IPS DF 6.9 (cell line): Measurements from ENCODE around the gene TAF11L14.
"Not testable (repeated sequence)": the region's sequence is repeated elsewhere in the genome, so short reads cannot be mapped to it uniquely, and the experiment has no call there.

Source experiments
- DNase-seq: peaks from one replicate; pipeline ENCODE4 v3.0.0-alpha.2; 2013; ENCODE audit warnings: low read depth, low spot score
- H3K27ac ChIP-seq: one replicate; pipeline ENCODE4 v1.5.1; 2013; ENCODE audit warnings: low read length, control low read depth
- H3K27me3 ChIP-seq: 2 replicates; pipeline ENCODE4 v1.6.1; 2013; ENCODE audit warnings: mild to moderate bottlenecking, low read length; ENCODE audit not compliant: control insufficient read depth, insufficient read depth
- H3K36me3 ChIP-seq: 2 replicates; pipeline ENCODE4 v1.6.1; 2013; ENCODE audit warnings: low read length; ENCODE audit not compliant: control insufficient read depth, insufficient read depth
- H3K4me1 ChIP-seq: 2 replicates; pipeline ENCODE4 v1.6.1; 2013; ENCODE audit warnings: low read length; ENCODE audit not compliant: control insufficient read depth, insufficient read depth
- H3K4me3 ChIP-seq: 2 replicates; pipeline ENCODE4 v1.5.1; 2013; ENCODE audit warnings: mild to moderate bottlenecking, low read length
- H3K9me3 ChIP-seq: 2 replicates; pipeline ENCODE4 v1.6.1; 2013; ENCODE audit warnings: low read length, inconsistent platforms; ENCODE audit not compliant: control insufficient read depth, insufficient read depth
- WGBS: extraction: QIAGEN DNeasy Blood & Tissue Kit; methylation state at CpG from one replicate; pipeline ENCODE4 v1.1.7; 2013; ENCODE audit warnings: mixed read lengths, missing lambda C conversion rate; ENCODE audit not compliant: insufficient read length, insufficient coverage; 5-methylcytosine and 5-hydroxymethylcytosine counted together

Gene TAF11L14

GRCh38 chr5:17620627-17621026, 13.6 kb upstream of the TAF11L14 start:
- no CpG with 5 or more reads among the region's 17 CpGs for WGBS
- Histone ChIP-seq H3K36me3 (no peaks in the 10 kb centered on the region), H3K9me3 (no peaks in the 10 kb centered on the region), H3K27me3 (no peaks in the 10 kb centered on the region), H3K27ac (no peak overlapping the region), H3K4me3 (no peak overlapping the region), H3K4me1 (no peaks in the 10 kb centered on the region)
- DNase-seq = peak; percentile 2

- DNase-seq = no peak
- H3K4me3 ChIP-seq = no peak overlapping the region
- no CpG with 5 or more reads among the region's 11 CpGs for WGBS
Observed at GRCh38 chr5:17625686-17626085, 8.6 kb upstream of the TAF11L14 start.

GRCh38 chr5:17631788-17632187, 2.5 kb upstream of the TAF11L14 start, which contains the start of gene TAF11L13:
Gene TAF11L13, plus strand, starts transcription at chr5:17632088.
- not testable (repeated sequence) for H3K4me1 ChIP-seq, H3K27me3 ChIP-seq, H3K27ac ChIP-seq, H3K9me3 ChIP-seq, DNase-seq, H3K4me3 ChIP-seq, H3K36me3 ChIP-seq
- WGBS = no CpG with 5 or more reads among the region's 12 CpGs

More at GRCh38 chr5:17625686-17626085, 8.6 kb upstream of the TAF11L14 start:
- Histone ChIP-seq H3K4me1 (no peaks in the 10 kb centered on the region), H3K36me3 (no peaks in the 10 kb centered on the region), H3K9me3 (no peaks in the 10 kb centered on the region), H3K27me3 (no peaks in the 10 kb centered on the region), H3K27ac (no peak overlapping the region)

GRCh38 chr5:17649232-17649631, 15.0 kb downstream of the TAF11L14 start:
- H3K36me3 ChIP-seq, H3K27me3 ChIP-seq, H3K27ac ChIP-seq, H3K9me3 ChIP-seq, H3K4me3 ChIP-seq, H3K4me1 ChIP-seq, DNase-seq: not testable (repeated sequence)
- WGBS = no CpG with 5 or more reads among the region's 10 CpGs

GRCh38 chr5:17655201-17655759, 21.0 kb downstream of the TAF11L14 start:
- not testable (repeated sequence) for H3K4me1 ChIP-seq, H3K36me3 ChIP-seq, H3K27me3 ChIP-seq, H3K9me3 ChIP-seq, H3K4me3 ChIP-seq, DNase-seq, H3K27ac ChIP-seq
- WGBS = no CpG with 5 or more reads among the region's 32 CpGs

GRCh38 chr5:17655921-17656320, 21.7 kb downstream of the TAF11L14 start:
- no CpG with 5 or more reads among the region's 6 CpGs for WGBS
- H3K9me3 ChIP-seq = no peaks in the 10 kb centered on the region
- no peak for DNase-seq
- H3K4me3 ChIP-seq = no peak overlapping the region
- H3K36me3 ChIP-seq = no peaks in the 10 kb centered on the region
- no peaks in the 10 kb centered on the region for H3K27me3 ChIP-seq
- no peaks in the 10 kb centered on the region for H3K4me1 ChIP-seq
- H3K27ac ChIP-seq = no peak overlapping the region

GRCh38 chr5:17663182-17663581, 28.9 kb downstream of the TAF11L14 start:
- no peaks in the 10 kb centered on the region for H3K9me3 ChIP-seq
- no peaks in the 10 kb centered on the region for H3K36me3 ChIP-seq
- H3K4me1 ChIP-seq = no peaks in the 10 kb centered on the region
- no peaks in the 10 kb centered on the region for H3K27me3 ChIP-seq
- no peak for DNase-seq
- no CpG with 5 or more reads among the region's 8 CpGs for WGBS
- H3K27ac ChIP-seq = no peak overlapping the region
- H3K4me3 ChIP-seq = no peak overlapping the region

- Histone ChIP-seq H3K36me3 (no peaks in the 10 kb centered on the region), H3K4me1 (no peaks in the 10 kb centered on the region), H3K27ac (no peak overlapping the region), H3K4me3 (no peak overlapping the region), H3K27me3 (no peaks in the 10 kb centered on the region), H3K9me3 (no peaks in the 10 kb centered on the region)
- DNase-seq = no peak
- WGBS = no CpG with 5 or more reads among the region's 2 CpGs
Observed at GRCh38 chr5:17665836-17666235, 31.6 kb downstream of the TAF11L14 start.

- no peak overlapping the region for H3K27ac ChIP-seq
Observed at GRCh38 chr5:17666726-17667235, 32.5 kb downstream of the TAF11L14 start.

GRCh38 chr5:17670353-17670752, 36.1 kb downstream of the TAF11L14 start:
- DNase-seq = no peak
- no peaks in the 10 kb centered on the region for H3K9me3 ChIP-seq
- no peak overlapping the region for H3K27ac ChIP-seq
- no peak overlapping the region for H3K4me3 ChIP-seq
- H3K4me1 ChIP-seq = no peaks in the 10 kb centered on the region
- H3K36me3 ChIP-seq = no peaks in the 10 kb centered on the region
- no peaks in the 10 kb centered on the region for H3K27me3 ChIP-seq
- no CpG with 5 or more reads among the region's 14 CpGs for WGBS

More at GRCh38 chr5:17666726-17667235, 32.5 kb downstream of the TAF11L14 start:
- no peaks in the 10 kb centered on the region for H3K36me3 ChIP-seq
- no peaks in the 10 kb centered on the region for H3K27me3 ChIP-seq
- no CpG with 5 or more reads among the region's 3 CpGs for WGBS
- no peaks in the 10 kb centered on the region for H3K4me1 ChIP-seq
- DNase-seq = no peak
- no peak overlapping the region for H3K4me3 ChIP-seq
- H3K9me3 ChIP-seq = no peaks in the 10 kb centered on the region

- DNase-seq = no peak
- no peak overlapping the region for H3K27ac ChIP-seq
- no peaks in the 10 kb centered on the region for H3K9me3 ChIP-seq
- no CpG with 5 or more reads among the region's 4 CpGs for WGBS
- no peaks in the 10 kb centered on the region for H3K27me3 ChIP-seq
- H3K4me3 ChIP-seq = no peak overlapping the region
- H3K36me3 ChIP-seq = no peaks in the 10 kb centered on the region
- no peaks in the 10 kb centered on the region for H3K4me1 ChIP-seq
Observed at GRCh38 chr5:17678751-17679324, 44.6 kb downstream of the TAF11L14 start.
